Measurements from ENCODE around the gene RALGPS1. TPM values are rescaled to one million over a fixed set of nuclear protein-coding genes. Genes with fewer than 3 reads are reported as not detected.

The RALGPS1 gene
- total RNA-seq, 2 donors from 2014 or later, result 12.5 TPM

GRCh38 chr9:127104581-127105311 lies 190.2 kb downstream of the RALGPS1 start:
- ATAC-seq (no peak), DNase-seq (no peak)
- intact Hi-C loops (cut with DNase I), result no loop called here

DNA sequence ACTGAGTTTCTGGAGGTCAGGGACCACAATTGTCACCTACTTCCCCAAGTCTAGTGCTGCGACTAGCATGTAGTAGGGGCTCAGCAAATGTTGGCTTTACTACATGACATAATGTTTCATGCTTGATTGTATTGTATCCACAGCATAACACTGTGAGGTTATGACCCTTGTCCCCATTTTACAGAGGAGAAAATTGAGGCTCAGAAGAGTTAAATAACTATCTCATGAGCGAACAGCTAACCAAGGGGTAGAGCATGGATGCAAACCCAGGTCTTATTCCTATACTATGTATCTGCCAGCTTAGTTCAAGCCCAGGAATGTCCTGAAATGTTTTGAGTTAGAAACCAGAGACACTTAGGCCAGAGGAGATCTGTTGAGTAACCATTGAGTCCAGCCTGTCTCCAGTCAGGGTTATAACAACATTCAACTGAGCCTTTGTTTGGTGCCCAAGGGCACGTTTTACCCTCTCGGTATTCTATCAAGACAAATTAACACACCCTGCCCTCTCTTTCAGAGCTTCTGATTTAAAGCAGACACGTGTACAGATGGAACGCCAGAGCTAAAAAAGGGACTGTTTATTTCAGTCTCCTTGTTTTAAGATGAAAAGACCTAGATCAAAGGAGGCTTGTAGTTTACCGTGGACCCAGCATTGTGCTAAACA lies 191.4 kb downstream of the RALGPS1 start:
- DNase-seq (no peak), ATAC-seq (no peak)
- intact Hi-C loops (cut with DNase I), result no loop called here

- no peak for ATAC-seq
- no peak for DNase-seq
- intact Hi-C loops (cut with DNase I), result no loop called here
These were observed 191.9 kb downstream of the RALGPS1 start for GRCh38 chr9:127106466-127106855.

- DNase-seq, result no peak
- ATAC-seq, result peak in 1 of 2 donors; percentile 60
- intact Hi-C loops (cut with DNase I), result no loop called here
These were observed 192.8 kb downstream of the RALGPS1 start for GRCh38 chr9:127107171-127107928.

DNA sequence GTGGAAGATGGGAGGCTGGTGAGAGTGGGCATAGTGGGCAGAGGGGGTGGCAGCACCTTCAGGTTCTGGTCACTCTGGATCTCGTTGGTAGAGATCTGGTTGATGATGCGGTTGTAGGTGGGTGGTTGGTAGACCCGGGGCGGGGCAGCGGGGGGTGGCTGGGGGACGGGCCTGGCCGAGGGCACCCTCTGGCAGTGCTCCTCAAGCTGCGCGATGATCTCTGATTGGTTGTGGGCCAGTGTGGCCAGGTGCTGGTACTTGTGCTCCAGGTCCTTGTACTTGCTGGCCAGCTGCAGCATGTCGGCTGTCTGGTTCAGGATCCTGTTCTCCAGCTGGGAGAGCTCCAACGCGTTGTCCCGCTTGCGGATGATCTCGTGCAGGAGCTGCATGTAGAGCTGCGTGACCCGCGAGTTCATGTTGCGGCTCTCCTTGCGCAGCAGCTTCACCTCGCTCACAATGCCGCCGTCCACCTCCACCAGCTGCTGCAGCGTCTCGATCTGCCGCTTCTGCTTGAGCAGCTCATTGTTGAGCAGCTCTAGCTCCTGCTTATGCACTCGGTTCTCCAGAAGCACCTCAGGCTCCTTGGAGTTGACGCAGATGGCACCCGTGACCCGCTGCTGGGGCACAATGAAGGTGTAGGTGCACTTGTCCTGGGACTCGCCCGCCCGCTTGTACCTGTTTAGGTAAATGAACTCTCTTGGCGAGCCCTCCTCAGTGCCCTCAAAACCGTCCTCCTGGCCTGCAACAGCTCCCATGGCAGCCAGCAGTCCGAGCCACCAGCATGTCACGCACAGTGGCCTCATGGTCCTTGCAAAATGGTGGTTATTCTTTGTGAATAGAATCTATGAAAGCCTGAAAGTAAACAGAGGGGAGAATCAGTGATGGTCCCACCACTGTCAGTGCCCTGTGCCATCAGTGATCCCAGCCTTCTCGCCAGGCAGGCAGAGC lies 193.6 kb downstream of the RALGPS1 start:
- intact Hi-C loops (cut with DNase I), result no loop called here
- no peak for ATAC-seq
- DNase-seq, result no peak

GRCh38 chr9:127109212-127109711 lies 194.7 kb downstream of the RALGPS1 start:
- intact Hi-C loops (cut with DNase I), result no loop called here
- DNase-seq (no peak), ATAC-seq (no peak)

DNA sequence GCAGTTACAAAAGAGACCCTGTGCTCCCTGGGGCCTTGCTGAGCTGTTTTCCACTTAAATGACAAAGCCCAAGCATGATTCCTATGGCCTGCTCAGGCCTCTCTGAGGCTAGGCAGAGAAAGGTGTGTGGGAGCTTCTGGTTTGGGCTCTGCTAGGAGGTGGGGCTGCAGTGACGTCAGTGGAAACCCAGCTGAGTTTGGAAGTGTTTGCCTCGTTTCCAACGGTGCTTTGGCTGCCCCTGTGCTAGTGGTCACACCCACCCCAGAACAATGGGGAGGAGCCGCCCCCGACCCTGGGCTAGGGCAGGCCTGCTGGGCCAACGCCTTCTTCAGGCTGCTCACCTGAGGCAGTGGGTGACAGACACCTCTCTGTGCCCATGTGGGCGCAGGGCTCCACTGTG lies 197.5 kb downstream of the RALGPS1 start:
- DNase-seq (peak; percentile 81), ATAC-seq (peak; percentile 14 to 81)
- intact Hi-C loops (cut with DNase I), result no loop called here

DNA sequence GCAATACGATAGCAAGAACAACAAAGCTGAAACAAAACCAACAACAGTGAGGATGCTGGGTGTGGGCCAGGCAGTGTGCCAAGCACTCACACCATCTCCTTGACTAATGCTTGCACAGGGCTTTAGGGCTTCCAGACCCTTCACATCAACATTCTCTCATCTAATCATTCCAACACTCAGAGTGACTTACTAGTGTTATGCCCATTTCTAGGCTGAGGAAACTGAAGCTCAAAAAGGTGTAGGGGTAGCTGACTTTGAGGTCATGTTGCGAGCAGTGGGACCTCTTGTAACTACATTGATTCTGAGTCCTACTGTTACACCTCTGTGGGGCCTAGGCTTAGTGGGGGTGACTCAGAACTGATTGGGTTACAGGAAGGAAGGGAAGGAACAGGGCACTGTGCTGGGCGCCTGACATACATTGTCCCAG lies 198.2 kb downstream of the RALGPS1 start:
- DNase-seq, result no peak
- intact Hi-C loops (cut with DNase I), result no loop called here
- peak in 1 of 2 donors; percentile 32 for ATAC-seq

GRCh38 chr9:127113191-127113972 lies 198.8 kb downstream of the RALGPS1 start:
- ATAC-seq (no peak), DNase-seq (no peak)
- intact Hi-C loops (cut with DNase I), result no loop called here

GRCh38 chr9:127114606-127115005 lies 200.0 kb downstream of the RALGPS1 start:
- ATAC-seq, result no peak
- no peak for DNase-seq
- intact Hi-C loops (cut with DNase I), result no loop called here

DNA sequence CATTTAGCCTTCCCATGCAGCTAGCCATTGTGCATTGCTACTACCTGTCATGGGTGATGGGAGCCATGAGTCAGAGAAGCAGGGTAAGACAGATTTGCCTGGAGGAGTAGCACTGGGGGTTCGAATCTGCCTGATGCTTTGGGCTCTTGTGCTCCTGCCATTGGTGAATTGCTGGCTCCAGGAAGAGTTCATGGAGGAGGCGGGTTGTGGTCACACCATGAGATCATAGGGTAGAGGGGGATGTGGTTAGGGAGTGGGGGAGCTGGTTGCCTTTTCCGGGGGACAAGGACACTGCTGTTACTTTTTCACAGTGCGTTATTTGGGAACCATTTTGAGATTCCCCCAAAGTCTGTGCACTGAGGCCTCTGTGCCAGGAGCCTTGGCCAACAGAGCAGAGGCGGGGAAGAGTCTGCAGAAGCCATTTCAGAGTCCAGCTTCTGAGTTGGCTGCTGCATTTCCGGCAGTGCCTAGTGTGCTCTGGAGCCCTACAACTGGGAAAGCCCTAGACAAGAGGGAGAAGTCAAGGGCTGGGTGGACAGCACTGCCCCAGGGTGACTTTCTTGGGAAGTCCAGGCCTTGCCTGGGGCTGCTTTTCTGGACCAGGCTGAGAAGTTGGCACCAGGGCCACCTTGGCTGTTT lies 201.6 kb downstream of the RALGPS1 start:
- intact Hi-C loops (cut with DNase I), result no loop called here
- ATAC-seq (peak; percentile 6 to 19), DNase-seq (no peak)

DNA sequence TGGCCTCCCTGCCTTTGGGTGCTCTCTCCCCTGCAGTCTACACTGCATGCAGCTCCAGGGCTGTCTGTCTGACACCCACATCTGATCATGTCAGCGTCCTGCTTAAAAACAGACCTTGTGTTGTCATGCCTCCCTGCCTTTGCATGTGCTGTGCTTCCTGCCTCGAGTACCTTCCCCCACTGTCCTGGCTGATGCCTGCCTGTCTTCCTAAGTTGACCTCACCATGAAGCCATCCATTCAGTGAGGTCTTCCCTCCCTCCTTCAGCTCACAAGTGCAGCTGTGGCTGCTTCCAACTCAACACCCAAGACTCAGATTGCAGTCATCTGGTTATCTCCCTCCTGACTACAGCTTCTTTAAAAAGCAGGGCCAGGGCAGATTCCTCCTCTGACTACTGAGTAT lies 202.4 kb downstream of the RALGPS1 start:
- no peak for DNase-seq
- peak in 1 of 2 donors; percentile 15 for ATAC-seq
- intact Hi-C loops (cut with DNase I), result no loop called here

DNA sequence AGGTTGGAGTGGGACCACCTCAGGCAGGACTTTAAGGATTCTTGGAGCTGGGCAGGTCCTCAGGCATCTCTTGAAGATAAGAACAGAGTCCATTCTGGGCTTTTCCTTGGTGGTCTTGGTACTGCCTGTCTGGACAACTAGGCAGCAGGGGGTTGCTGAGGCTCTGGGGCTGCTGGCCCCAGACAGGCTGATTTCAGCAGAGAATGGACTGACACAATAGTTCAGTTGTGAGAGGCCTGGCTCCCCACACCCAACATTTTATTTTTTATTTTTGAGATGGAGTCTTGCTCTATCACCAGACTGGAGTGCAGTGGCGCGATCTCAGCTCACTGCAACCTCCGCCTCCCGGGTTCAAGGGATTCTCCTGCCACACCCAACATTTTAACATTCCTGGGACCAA lies 203.2 kb downstream of the RALGPS1 start:
- intact Hi-C loops (cut with DNase I), result no loop called here
- DNase-seq (no peak), ATAC-seq (no peak)

- no peak for ATAC-seq
- intact Hi-C loops (cut with DNase I), result no loop called here
- no peak for DNase-seq
These were observed 204.2 kb downstream of the RALGPS1 start for GRCh38 chr9:127118597-127119319.

- DNase-seq (no peak), ATAC-seq (no peak)
- intact Hi-C loops (cut with DNase I), result no loop called here
These were observed 204.7 kb downstream of the RALGPS1 start for GRCh38 chr9:127119320-127119709.

- DNase-seq (no peak), ATAC-seq (peak; percentile 10 to 12)
- intact Hi-C loops (cut with DNase I), result loop anchor here (5.0 to 10.0 kb wide), 3 partner anchors 63 to 157 kb away; no protein-coding TSS in a partner anchor
These were observed 207.1 kb downstream of the RALGPS1 start for GRCh38 chr9:127121628-127122175.
